ENCODE data around the gene SHC1.

The SHC1 gene

DNA sequence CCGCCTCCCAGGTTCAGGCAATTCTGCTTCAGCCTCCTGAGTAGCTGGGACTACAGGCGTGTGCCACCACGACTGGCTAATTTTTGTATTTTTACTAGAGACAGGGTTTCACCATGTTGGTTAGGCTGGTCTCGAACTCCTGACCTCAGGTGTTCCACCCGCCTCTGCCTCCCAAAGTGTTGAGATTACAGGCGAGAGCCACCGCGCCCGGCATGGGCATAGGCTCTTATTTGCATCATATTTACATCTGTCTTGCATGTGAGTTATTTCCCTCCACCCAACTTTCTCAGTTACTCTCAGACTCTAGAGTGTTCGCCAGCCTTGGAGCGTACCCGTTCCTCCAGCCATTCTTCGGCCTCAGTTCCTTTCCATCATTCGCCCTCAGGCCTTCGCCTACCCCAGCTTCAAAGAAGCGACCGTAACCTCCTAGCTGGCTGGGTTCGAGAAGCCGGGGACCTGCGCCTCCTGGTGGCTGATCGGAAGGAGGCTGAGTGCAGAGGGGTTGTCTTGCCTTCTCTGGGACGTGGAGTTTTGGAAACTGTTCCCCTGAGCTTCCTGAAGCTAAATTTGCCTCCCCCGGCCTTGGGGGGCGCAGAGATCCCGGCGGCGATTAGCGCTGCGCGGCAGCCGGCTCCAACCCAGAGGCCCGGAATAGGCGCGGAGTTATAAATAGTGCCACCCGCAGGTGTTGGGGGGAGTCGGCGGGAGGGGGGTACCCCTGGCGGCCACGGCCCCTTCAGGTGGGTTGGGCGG lies 28.4 kb upstream of the SHC1 start (continued):
- TF ChIP-seq, protein P1, sequence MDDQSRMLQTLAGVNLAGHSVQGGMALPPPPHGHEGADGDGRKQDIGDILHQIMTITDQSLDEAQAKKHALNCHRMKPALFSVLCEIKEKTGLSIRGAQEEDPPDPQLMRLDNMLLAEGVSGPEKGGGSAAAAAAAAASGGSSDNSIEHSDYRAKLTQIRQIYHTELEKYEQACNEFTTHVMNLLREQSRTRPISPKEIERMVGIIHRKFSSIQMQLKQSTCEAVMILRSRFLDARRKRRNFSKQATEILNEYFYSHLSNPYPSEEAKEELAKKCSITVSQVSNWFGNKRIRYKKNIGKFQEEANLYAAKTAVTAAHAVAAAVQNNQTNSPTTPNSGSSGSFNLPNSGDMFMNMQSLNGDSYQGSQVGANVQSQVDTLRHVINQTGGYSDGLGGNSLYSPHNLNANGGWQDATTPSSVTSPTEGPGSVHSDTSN (CRISPR knock-in tag; IDR thresholded peaks at IDR 0.05), result no peak
- TF ChIP-seq KLF7 (tag by site-specific recombination; IDR thresholded peaks at IDR 0.05; ENCODE audit: borderline replicate concordance), result no peak
- TF ChIP-seq ZXDB (tag by site-specific recombination; IDR thresholded peaks at IDR 0.05), result no peak
- TF ChIP-seq ZNF174 (tag by site-specific recombination; IDR thresholded peaks at IDR 0.05), result no peak
- TF ChIP-seq ZNF544 (tag by site-specific recombination; IDR thresholded peaks at IDR 0.05), result no peak
- TF ChIP-seq ZNF600 (tag by site-specific recombination; IDR thresholded peaks at IDR 0.05), result 0 out of 2 replicates have a peak, but pooled peaks have one; percentile 12
- TF ChIP-seq ZNF223 (tag by site-specific recombination; IDR thresholded peaks at IDR 0.05), result no peak
- TF ChIP-seq ZNF175 (tag by site-specific recombination; IDR thresholded peaks at IDR 0.05), result no peak
- TF ChIP-seq ZNF660 (tag by site-specific recombination; IDR thresholded peaks at IDR 0.05), result peak; percentile 53; the same call in 1 of the 2 replicates
- peak; percentile 45 for TF ChIP-seq ZBTB8A (tag by site-specific recombination; IDR thresholded peaks at IDR 0.05)
- no peak for TF ChIP-seq ZNF558 (tag by site-specific recombination; IDR thresholded peaks at IDR 0.05)
- TF ChIP-seq, protein P2, sequence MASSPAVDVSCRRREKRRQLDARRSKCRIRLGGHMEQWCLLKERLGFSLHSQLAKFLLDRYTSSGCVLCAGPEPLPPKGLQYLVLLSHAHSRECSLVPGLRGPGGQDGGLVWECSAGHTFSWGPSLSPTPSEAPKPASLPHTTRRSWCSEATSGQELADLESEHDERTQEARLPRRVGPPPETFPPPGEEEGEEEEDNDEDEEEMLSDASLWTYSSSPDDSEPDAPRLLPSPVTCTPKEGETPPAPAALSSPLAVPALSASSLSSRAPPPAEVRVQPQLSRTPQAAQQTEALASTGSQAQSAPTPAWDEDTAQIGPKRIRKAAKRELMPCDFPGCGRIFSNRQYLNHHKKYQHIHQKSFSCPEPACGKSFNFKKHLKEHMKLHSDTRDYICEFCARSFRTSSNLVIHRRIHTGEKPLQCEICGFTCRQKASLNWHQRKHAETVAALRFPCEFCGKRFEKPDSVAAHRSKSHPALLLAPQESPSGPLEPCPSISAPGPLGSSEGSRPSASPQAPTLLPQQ (tag by site-specific recombination; IDR thresholded peaks at IDR 0.05), result no peak
- TF ChIP-seq, protein P3, sequence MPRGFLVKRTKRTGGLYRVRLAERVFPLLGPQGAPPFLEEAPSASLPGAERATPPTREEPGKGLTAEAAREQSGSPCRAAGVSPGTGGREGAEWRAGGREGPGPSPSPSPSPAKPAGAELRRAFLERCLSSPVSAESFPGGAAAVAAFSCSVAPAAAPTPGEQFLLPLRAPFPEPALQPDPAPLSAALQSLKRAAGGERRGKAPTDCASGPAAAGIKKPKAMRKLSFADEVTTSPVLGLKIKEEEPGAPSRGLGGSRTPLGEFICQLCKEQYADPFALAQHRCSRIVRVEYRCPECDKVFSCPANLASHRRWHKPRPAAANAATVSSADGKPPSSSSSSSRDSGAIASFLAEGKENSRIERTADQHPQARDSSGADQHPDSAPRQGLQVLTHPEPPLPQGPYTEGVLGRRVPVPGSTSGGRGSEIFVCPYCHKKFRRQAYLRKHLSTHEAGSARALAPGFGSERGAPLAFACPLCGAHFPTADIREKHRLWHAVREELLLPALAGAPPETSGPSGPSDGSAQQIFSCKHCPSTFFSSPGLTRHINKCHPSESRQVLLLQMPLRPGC (tag by site-specific recombination; IDR thresholded peaks at IDR 0.05), result no peak
- TF ChIP-seq, protein P4, sequence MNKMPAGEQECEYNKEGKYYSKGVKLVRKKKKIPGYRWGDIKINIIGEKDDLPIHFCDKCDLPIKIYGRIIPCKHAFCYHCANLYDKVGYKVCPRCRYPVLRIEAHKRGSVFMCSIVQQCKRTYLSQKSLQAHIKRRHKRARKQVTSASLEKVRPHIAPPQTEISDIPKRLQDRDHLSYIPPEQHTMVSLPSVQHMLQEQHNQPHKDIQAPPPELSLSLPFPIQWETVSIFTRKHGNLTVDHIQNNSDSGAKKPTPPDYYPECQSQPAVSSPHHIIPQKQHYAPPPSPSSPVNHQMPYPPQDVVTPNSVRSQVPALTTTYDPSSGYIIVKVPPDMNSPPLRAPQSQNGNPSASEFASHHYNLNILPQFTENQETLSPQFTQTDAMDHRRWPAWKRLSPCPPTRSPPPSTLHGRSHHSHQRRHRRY (tag by site-specific recombination; IDR thresholded peaks at IDR 0.05), result no peak
- TF ChIP-seq, protein P5, sequence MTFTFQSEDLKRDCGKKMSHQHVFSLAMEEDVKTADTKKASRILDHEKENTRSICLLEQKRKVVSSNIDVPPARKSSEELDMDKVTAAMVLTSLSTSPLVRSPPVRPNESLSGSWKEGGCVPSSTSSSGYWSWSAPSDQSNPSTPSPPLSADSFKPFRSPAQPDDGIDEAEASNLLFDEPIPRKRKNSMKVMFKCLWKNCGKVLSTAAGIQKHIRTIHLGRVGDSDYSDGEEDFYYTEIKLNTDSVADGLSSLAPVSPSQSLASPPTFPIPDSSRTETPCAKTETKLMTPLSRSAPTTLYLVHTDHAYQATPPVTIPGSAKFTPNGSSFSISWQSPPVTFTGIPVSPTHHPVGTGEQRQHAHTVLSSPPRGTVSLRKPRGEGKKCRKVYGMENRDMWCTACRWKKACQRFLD (tag by site-specific recombination; IDR thresholded peaks at IDR 0.05), result no peak
- TF ChIP-seq ZNF184 (tag by site-specific recombination; IDR thresholded peaks at IDR 0.05), result no peak
- no peak for TF ChIP-seq ZNF274 (IDR thresholded peaks at IDR 0.05; ENCODE audit: low read length)
- no peak for TF ChIP-seq ZNF274 (tag by site-specific recombination; IDR thresholded peaks at IDR 0.05; ENCODE audit: borderline replicate concordance)
- TF ChIP-seq ZBTB7A (tag by site-specific recombination; IDR thresholded peaks at IDR 0.05; ENCODE audit: low read depth), result no peak
- TF ChIP-seq TRIM28 (IDR thresholded peaks at IDR 0.05; ENCODE audit: borderline replicate concordance, low read length), result no peak
- TF ChIP-seq, protein P6, sequence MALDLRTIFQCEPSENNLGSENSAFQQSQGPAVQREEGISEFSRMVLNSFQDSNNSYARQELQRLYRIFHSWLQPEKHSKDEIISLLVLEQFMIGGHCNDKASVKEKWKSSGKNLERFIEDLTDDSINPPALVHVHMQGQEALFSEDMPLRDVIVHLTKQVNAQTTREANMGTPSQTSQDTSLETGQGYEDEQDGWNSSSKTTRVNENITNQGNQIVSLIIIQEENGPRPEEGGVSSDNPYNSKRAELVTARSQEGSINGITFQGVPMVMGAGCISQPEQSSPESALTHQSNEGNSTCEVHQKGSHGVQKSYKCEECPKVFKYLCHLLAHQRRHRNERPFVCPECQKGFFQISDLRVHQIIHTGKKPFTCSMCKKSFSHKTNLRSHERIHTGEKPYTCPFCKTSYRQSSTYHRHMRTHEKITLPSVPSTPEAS (tag by site-specific recombination; IDR thresholded peaks at IDR 0.05), result no peak
- no peak for TF ChIP-seq RBAK (tag by site-specific recombination; IDR thresholded peaks at IDR 0.05)
- TF ChIP-seq, protein P7, sequence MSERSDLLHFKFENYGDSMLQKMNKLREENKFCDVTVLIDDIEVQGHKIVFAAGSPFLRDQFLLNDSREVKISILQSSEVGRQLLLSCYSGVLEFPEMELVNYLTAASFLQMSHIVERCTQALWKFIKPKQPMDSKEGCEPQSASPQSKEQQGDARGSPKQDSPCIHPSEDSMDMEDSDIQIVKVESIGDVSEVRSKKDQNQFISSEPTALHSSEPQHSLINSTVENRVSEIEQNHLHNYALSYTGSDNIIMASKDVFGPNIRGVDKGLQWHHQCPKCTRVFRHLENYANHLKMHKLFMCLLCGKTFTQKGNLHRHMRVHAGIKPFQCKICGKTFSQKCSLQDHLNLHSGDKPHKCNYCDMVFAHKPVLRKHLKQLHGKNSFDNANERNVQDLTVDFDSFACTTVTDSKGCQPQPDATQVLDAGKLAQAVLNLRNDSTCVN (tag by site-specific recombination; optimal IDR thresholded peaks at IDR 0.05), result peak; percentile 19
- TF ChIP-seq ZNF133 (tag by site-specific recombination; IDR thresholded peaks at IDR 0.05), result no peak
- no peak for TF ChIP-seq ZNF112 (tag by site-specific recombination; IDR thresholded peaks at IDR 0.05)
- TF ChIP-seq, protein P8, sequence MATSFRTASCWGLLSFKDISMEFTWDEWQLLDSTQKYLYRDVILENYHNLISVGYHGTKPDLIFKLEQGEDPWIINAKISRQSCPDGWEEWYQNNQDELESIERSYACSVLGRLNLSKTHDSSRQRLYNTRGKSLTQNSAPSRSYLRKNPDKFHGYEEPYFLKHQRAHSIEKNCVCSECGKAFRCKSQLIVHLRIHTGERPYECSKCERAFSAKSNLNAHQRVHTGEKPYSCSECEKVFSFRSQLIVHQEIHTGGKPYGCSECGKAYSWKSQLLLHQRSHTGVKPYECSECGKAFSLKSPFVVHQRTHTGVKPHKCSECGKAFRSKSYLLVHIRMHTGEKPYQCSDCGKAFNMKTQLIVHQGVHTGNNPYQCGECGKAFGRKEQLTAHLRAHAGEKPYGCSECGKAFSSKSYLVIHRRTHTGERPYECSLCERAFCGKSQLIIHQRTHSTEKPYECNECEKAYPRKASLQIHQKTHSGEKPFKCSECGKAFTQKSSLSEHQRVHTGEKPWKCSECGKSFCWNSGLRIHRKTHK (tag by site-specific recombination; IDR thresholded peaks at IDR 0.05), result no peak
- TF ChIP-seq GLIS2 (tag by site-specific recombination; IDR thresholded peaks at IDR 0.05), result peak; percentile 63
- no peak for TF ChIP-seq OVOL3 (tag by site-specific recombination; IDR thresholded peaks at IDR 0.05)

Measured in HEK293 (cell line).